GM19395 (cell line): ENCODE results near the gene RBM43.

Source experiments
- ATAC-seq: cut with Tn5 transposase; IDR thresholded peaks from one replicate; pipeline ENCODE4 v1.9.1; 2021; ENCODE audit warnings: mild to moderate bottlenecking, moderate library complexity; ENCODE audit not compliant: unreplicated experiment

The RBM43 gene

GRCh38 chr2:151230627-151231140, 31.0 kb downstream of the RBM43 start:
- ATAC-seq: no peak

- no peak for ATAC-seq
Observed at GRCh38 chr2:151228847-151229512, 32.7 kb downstream of the RBM43 start.

GRCh38 chr2:151217343-151217742, 44.3 kb downstream of the RBM43 start:
- no peak for ATAC-seq

GRCh38 chr2:151207100-151207499, 54.6 kb downstream of the RBM43 start:
- no peak for ATAC-seq

GRCh38 chr2:151206446-151206968, 55.2 kb downstream of the RBM43 start:
- no peak for ATAC-seq

- no peak for ATAC-seq
Observed at GRCh38 chr2:151205571-151205970, 56.1 kb downstream of the RBM43 start.

GRCh38 chr2:151204756-151205155, 56.9 kb downstream of the RBM43 start:
- ATAC-seq: no peak

GRCh38 chr2:151200844-151201243, 60.8 kb downstream of the RBM43 start:
- no peak for ATAC-seq

- ATAC-seq: no peak
Observed at GRCh38 chr2:151200277-151200676, 61.4 kb downstream of the RBM43 start.

GRCh38 chr2:151198645-151199044, 63.0 kb downstream of the RBM43 start:
- no peak for ATAC-seq
